HUES64 (cell line): ENCODE data around the gene TPT1.
"Not testable (repeated sequence)": the region's sequence is repeated elsewhere in the genome, so short reads cannot be mapped to it uniquely, and the experiment has no call there.

Source experiments
- H3K27ac ChIP-seq: 2 replicates; pipeline ENCODE4 v1.7.0; 2013; ENCODE audit warnings: low read depth, low read length, inconsistent platforms
- H3K27me3 ChIP-seq: 2 replicates; pipeline ENCODE4 v1.6.1; 2013; ENCODE audit warnings: mild to moderate bottlenecking, low read length; ENCODE audit not compliant: insufficient read depth
- H3K36me3 ChIP-seq: 2 replicates; pipeline ENCODE4 v1.6.1; 2013; ENCODE audit warnings: mild to moderate bottlenecking, low read length; ENCODE audit not compliant: insufficient read depth
- H3K4me1 ChIP-seq: 2 replicates; pipeline ENCODE4 v1.6.1; 2013; ENCODE audit warnings: mild to moderate bottlenecking, low read length, moderate library complexity; ENCODE audit not compliant: insufficient read depth
- H3K4me3 ChIP-seq: 2 replicates; pipeline ENCODE4 v1.5.1; 2013; ENCODE audit warnings: mild to moderate bottlenecking, low read length, moderate library complexity
- H3K9ac ChIP-seq: 2 replicates; pipeline ENCODE4 v1.6.1; 2013; ENCODE audit warnings: mild to moderate bottlenecking, low read depth, low read length
- H3K9me3 ChIP-seq: 2 replicates; pipeline ENCODE4 v1.6.1; 2013; ENCODE audit warnings: low read depth, low read length; ENCODE audit not compliant: insufficient read depth
- WGBS: fragments of 150-250, 120-280 bp; methylation state at CpG from one replicate; pipeline ENCODE4 v1.1.7; 2013; ENCODE audit warnings: missing lambda C conversion rate; 5-methylcytosine and 5-hydroxymethylcytosine counted together

Gene TPT1

DNA sequence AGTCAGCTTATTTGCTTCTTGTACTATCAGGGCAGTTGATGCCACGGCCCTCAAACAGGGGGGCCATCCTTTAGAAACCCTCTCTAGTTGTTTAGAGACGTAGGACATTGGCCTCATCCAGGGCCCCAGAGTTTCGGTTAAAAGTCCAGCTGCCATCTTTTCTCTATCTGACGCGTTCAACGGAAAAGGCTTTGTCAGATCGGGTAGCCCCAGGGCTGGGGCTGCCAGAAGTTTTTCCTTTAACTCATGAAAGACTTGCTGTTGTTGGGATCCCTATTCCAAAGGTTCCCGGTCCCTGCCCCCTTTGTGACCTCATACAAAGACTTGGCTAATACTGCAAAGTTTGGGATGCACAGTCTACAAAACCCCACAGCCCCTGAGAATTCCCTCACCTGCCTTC, 37.8 kb upstream of the TPT1 start:
- WGBS: 95% methylated on average over 8 of the region's 8 CpGs
- not testable (repeated sequence) for H3K4me1 ChIP-seq, H3K27me3 ChIP-seq, H3K27ac ChIP-seq, H3K9ac ChIP-seq, H3K4me3 ChIP-seq, H3K36me3 ChIP-seq, H3K9me3 ChIP-seq

DNA sequence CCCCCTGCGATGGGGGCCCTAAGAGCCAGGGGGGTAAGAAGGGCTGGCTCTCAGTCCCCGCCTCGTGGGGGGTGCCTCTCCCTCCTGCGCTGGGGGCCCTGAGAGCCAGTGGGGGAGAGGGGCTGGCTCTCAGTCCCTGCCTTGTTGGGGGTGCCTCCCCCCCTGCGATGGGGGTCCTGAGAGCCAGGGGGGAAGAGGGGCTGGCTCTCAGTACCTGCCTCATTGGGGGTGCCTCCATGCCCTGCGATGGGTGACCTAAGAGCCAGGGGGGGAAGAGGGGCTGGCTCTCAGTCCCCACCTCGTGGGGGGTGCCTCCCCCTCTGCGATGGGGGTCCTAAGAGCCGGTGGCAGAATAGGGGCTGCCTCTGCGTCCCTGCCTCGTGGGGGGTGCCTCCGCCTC, 36.3 kb upstream of the TPT1 start:
- not testable (repeated sequence) for H3K36me3 ChIP-seq, H3K27me3 ChIP-seq, H3K4me1 ChIP-seq, H3K9ac ChIP-seq, H3K27ac ChIP-seq, H3K9me3 ChIP-seq, H3K4me3 ChIP-seq
- 89% methylated on average over 11 of the region's 12 CpGs for WGBS

DNA sequence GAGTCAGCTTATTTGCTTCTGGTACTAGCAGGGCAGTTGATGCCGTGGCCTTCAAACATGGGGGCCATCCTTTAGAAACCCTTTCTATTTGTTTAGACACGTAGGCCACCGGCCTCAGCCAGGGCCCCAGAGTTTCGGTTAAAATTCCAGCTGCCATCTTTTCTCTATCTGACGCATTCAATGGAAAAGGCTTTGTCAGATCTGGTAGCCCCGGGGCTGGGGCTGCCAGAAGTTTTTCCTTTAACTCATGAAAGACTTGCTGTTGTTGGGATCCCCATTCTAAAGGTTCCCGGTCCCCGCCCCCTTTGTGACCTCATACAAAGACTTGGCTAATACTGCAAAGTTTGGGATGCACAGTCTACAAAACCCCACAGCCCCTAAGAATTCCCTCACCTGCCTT, 35.7 kb upstream of the TPT1 start:
- not testable (repeated sequence) for H3K4me3 ChIP-seq, H3K9me3 ChIP-seq, H3K27ac ChIP-seq, H3K36me3 ChIP-seq, H3K4me1 ChIP-seq, H3K9ac ChIP-seq, H3K27me3 ChIP-seq
- WGBS: 90% methylated on average over 8 of the region's 8 CpGs

DNA sequence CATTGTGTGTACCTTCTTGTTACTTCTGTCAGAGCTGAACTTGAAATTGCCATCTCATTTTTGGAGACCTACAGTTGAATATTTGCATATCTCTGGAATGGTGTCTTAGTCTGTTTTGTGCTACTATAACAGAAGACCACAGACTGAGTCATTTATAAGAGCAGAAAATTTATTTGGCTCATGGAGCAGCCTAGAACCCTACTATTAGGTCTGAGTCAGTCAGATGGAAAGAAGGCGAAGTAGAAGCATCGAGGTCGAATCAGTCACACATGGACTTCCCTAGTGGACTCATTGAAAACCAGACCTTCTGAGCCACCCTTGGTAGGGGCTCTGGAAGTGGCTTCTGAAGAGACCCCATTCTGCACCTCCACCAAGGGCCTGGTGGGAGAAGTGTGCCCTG, 33.9 kb upstream of the TPT1 start:
- Histone ChIP-seq H3K27ac (no peak overlapping the region), H3K9ac (no peak overlapping the region), H3K27me3 (no peaks in the 10 kb centered on the region), H3K4me3 (no peak overlapping the region), H3K36me3 (no peaks in the 10 kb centered on the region), H3K4me1 (0 out of 2 replicates have a peak, but pooled peaks cover 4% of the 10 kb centered on the region), H3K9me3 (no peaks in the 10 kb centered on the region)
- 98% methylated on average over 3 of the region's 3 CpGs for WGBS

DNA sequence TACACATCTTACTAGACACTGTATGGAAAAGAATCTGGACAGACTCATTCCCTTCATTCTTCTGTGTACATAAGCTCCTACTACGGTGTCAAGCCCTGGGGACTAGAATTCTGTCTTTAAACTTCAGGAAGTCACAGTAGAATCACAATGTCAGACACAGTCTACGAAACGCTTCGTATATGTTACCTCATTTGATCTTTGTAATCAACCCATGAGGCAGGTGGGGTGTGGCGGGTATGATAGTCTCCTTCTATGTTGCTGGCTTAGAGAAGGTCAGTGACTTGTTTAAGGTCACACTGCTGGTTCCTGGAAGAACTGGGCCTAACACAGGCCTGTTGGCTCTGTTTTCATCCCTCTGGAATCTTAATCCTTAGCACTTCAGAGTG, 32.2 kb upstream of the TPT1 start:
- no peaks in the 10 kb centered on the region for H3K36me3 ChIP-seq
- no peak overlapping the region for H3K4me3 ChIP-seq
- 92% methylated on average over 5 of the region's 5 CpGs for WGBS
- H3K27ac ChIP-seq: no peak overlapping the region
- H3K27me3 ChIP-seq: no peaks in the 10 kb centered on the region
- H3K9ac ChIP-seq: no peak overlapping the region
- no peaks in the 10 kb centered on the region for H3K9me3 ChIP-seq
- H3K4me1 ChIP-seq: 0 out of 2 replicates have a peak, but pooled peaks cover 4% of the 10 kb centered on the region

DNA sequence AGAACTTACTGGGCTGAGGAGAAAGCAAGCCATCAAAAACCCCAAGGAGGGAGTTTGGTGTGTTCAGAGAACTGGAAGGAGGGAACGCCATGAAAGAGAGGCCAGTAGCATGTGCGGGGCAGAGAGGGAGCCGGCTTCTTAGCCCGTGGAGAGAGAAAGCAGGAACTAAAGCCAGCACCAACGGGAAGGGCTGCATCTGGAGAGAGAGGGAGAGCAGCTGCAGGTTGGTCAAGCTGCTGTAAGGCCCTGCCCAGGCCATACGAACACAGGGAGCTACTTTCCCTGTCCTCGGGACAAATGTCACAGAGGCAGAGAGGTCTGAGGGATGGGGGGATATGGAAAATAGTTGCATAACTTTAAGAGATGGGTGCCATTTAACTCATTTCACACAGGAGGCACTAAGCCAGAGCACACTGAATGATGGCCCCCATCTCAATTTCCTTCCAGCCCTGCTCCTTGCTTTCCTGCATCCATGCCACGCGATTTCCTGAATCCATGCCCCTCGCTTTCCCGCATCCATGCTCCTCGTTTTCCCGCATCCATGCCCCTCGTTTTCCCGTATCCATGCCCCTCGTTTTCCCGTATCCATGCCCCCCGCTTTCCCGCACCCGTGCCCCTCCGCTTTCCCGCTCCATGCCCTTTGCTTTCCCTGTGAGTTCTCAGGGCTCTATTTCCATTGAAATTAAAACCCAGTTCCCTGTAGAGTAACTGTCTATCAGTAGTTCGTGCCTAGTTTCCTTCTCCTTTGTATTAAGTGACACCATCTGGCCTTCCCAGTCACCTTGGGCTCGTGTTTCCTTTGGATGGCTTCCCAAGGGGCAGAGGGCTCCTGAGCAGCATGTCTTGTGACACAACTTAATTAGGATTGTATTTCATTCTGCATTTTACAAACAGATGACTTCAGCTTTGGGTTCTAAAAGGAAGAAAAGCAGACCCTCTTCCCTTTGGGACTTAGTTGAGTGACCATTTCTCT, 31.5 kb upstream of the TPT1 start:
- Histone ChIP-seq H3K4me3 (no peak overlapping the region), H3K27ac (no peak overlapping the region), H3K9ac (no peak overlapping the region), H3K36me3 (no peaks in the 10 kb centered on the region), H3K4me1 (peaks cover 5% of the 10 kb centered on the region; the same call in 1 of the 2 replicates), H3K27me3 (no peaks in the 10 kb centered on the region), H3K9me3 (no peaks in the 10 kb centered on the region)
- WGBS: 91% methylated on average over 24 of the region's 24 CpGs

DNA sequence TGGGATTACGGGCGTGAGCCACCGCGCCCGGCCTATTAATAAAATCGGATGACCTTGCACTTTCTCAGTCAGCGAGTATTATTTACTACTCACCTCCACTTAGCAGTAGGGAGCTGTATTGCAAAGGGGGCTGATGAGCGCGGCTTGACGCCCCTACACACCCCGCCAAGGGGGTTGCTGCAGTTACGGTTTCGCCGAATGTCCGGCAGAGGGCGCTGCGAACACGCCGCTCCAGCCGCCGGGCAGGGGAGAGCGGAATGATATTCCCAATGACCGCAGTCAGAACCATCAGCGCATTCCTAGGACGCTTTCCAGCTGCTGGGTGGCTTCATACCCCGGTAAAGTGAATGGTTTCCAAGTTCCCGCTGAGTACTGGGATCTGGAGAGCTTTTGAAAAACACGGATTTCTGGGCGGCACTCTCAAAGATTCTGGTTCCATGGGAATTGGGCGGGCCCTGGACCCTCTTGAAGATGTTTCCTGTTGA, 30.0 kb upstream of the TPT1 start:
- Histone ChIP-seq H3K9ac (no peak overlapping the region), H3K27ac (no peak overlapping the region; the same call in 1 of the 2 replicates), H3K4me3 (no peak overlapping the region), H3K27me3 (no peaks in the 10 kb centered on the region), H3K36me3 (no peaks in the 10 kb centered on the region), H3K4me1 (peaks cover 9% of the 10 kb centered on the region; the same call in 1 of the 2 replicates), H3K9me3 (no peaks in the 10 kb centered on the region)
- 17% methylated on average over 30 of the region's 30 CpGs for WGBS

DNA sequence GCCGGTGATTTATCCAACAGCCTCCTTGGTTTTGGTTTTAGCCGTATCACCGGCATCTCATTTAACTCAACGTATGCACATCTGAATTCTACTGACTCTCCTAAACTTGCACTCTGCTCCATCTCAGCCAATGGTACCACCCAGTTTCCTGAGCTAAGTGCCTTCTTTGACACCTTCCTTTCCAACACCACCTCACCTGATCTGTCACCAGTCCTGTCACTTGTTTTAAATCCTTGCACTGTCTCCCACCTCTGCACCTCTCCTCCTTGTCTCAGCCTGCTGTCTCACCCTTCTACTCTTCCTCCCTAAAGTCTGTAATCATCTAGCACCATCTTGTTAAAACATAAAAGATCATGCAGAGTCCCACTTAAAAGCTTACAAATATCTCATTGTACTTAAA, 28.1 kb upstream of the TPT1 start:
- Histone ChIP-seq H3K4me3 (no peak overlapping the region), H3K36me3 (no peaks in the 10 kb centered on the region), H3K27ac (no peak overlapping the region), H3K9me3 (no peaks in the 10 kb centered on the region), H3K27me3 (no peaks in the 10 kb centered on the region), H3K4me1 (peaks cover 9% of the 10 kb centered on the region; the same call in 1 of the 2 replicates), H3K9ac (no peak overlapping the region)
- WGBS: 95% methylated on average over 4 of the region's 4 CpGs

DNA sequence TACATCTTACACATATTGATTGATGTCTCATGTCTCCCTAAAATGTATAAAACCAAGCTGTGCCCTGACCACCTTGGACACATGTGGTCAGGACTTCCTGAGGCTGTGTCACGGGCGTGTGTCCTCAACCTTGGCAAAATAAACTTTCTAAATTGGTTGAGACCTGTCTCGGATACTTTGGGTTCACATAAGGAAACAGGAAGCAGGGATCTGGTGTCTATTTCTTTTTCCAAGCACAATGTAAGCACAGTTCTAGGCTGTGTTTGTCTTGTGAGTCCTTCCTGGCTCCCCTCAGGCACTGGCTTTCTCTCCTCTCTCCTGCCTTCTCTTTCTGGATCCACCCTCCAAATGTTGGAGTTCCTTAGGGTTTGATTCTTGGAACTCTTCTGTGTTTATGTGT, 27.6 kb upstream of the TPT1 start:
- H3K4me1 ChIP-seq: peaks cover 9% of the 10 kb centered on the region; the same call in 1 of the 2 replicates
- no peaks in the 10 kb centered on the region for H3K36me3 ChIP-seq
- H3K27ac ChIP-seq: no peak overlapping the region

DNA sequence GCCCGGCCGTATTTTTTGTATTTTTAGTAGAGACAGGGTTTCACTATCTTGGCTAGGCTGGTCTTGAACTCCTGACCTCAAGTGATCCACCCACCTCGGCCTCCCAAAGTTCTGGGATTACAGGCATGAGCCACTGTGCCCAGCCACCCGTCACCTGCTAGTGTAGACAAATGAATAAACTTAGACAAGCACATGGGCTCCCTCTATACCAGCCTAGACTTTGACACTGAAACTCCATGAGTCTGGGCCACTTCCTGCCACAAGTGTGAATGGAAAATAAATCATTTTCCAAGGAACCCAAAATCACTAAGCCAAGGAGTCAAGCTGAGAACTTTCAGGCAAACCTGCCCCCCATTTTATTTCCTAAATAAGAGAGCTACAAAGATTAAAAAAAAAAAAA, 27.0 kb upstream of the TPT1 start:
- no peak overlapping the region for H3K9ac ChIP-seq
- WGBS: 94% methylated on average over 4 of the region's 4 CpGs
- no peaks in the 10 kb centered on the region; the same call in 1 of the 2 replicates for H3K36me3 ChIP-seq
- no peaks in the 10 kb centered on the region for H3K27me3 ChIP-seq
- no peak overlapping the region for H3K4me3 ChIP-seq
- no peak overlapping the region for H3K27ac ChIP-seq
- no peaks in the 10 kb centered on the region for H3K9me3 ChIP-seq
- H3K4me1 ChIP-seq: peaks cover 9% of the 10 kb centered on the region; the same call in 1 of the 2 replicates

More for the DNA sequence above, 27.6 kb upstream of the TPT1 start:
- Histone ChIP-seq H3K9me3 (no peaks in the 10 kb centered on the region), H3K9ac (no peak overlapping the region), H3K4me3 (no peak overlapping the region), H3K27me3 (no peaks in the 10 kb centered on the region)
- 96% methylated on average over 3 of the region's 3 CpGs for WGBS

DNA sequence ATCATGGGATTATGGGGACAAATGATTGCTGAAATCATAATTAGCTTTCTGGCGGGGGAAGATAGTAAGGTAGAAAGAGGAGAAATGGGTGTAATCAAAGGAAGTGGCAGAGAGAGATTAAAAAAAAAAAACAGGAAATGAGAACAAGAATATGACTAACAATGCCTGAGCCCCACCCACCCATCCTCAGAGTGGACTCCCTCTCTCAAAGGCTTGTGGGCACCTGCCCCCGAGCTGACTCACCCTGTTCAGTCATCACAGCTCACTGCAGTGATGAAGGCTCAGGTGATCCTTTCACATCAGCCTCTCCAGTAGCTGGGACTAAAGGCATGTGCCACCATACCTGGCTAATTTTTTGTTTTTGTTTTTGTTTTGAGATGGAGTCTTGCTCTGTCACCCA, 26.4 kb upstream of the TPT1 start:
- Histone ChIP-seq H3K27ac (no peak overlapping the region), H3K9me3 (no peaks in the 10 kb centered on the region), H3K4me1 (peaks cover 9% of the 10 kb centered on the region; the same call in 1 of the 2 replicates), H3K9ac (no peak overlapping the region), H3K27me3 (no peaks in the 10 kb centered on the region), H3K4me3 (no peak overlapping the region), H3K36me3 (no peaks in the 10 kb centered on the region; the same call in 1 of the 2 replicates)
- WGBS: 62% methylated on average over 2 of the region's 2 CpGs
